ENCODE measurements around the gene PRMT1.

Gene PRMT1

GRCh38 chr19:49665036-49665350, 12.1 kb upstream of the PRMT1 start:
- H3K9me2 ChIP-seq (ENCODE audit: low read depth, low read length) = no peaks in the 10 kb centered on the region
- H3K27me3 ChIP-seq (ENCODE audit: insufficient read depth, low read length) = no peaks in the 10 kb centered on the region
- H3F3A ChIP-seq (ENCODE audit: insufficient read depth, low read length) = no peaks in the 10 kb centered on the region
- peak overlapping the region; percentile 83 for H3K27ac ChIP-seq (ENCODE audit: low read depth, low read length, poor library complexity, severe bottlenecking)
- H3K4me1 ChIP-seq (ENCODE audit: insufficient read depth, low read length, severe bottlenecking) = peaks cover 23% of the 10 kb centered on the region
- no peak overlapping the region for H2AFZ ChIP-seq (ENCODE audit: low read length)
- TF ChIP-seq CTCF (IDR thresholded peaks at IDR 0.05; ENCODE audit: low read length) (no peak), EZH2 (IDR thresholded peaks at IDR 0.05; ENCODE audit: borderline replicate concordance, low read length) (no peak)
- H3K4me2 ChIP-seq (ENCODE audit: low read length) = peak overlapping the region; percentile 80
- 0 out of 2 replicates have a peak, but pooled peaks cover 5% of the 10 kb centered on the region for H3K79me2 ChIP-seq (ENCODE audit: insufficient read depth, low read length)
- no peaks in the 10 kb centered on the region for H4K20me1 ChIP-seq (ENCODE audit: insufficient read depth, low read length)
- peaks cover 49% of the 10 kb centered on the region for H3K36me3 ChIP-seq (ENCODE audit: insufficient read depth, low read length)
- H3K9ac ChIP-seq (ENCODE audit: low read length) = peak overlapping the region; percentile 91
- peak overlapping the region; percentile 83 for H3K4me3 ChIP-seq (ENCODE audit: low read depth, low read length, poor library complexity, severe bottlenecking)
- no peaks in the 10 kb centered on the region for H3K9me3 ChIP-seq (ENCODE audit: low read length)

GRCh38 chr19:49665351-49666119, 11.5 kb upstream of the PRMT1 start, which contains the start of the genes BCL2L12 and IRF3:
Gene BCL2L12 (plus strand): TSS chr19:49665933. CDS start chr19:49666693, 760 bp downstream.
Gene IRF3 (minus strand): TSS chr19:49665857. CDS start chr19:49664838, 1,019 bp downstream.
- no peaks in the 10 kb centered on the region for H3K9me3 ChIP-seq (ENCODE audit: low read length)
- no peaks in the 10 kb centered on the region for H3K9me2 ChIP-seq (ENCODE audit: low read depth, low read length)
- H3K4me2 ChIP-seq (ENCODE audit: low read length) = peak within 1 kb of the TSS; percentile 80
- no peaks in the 10 kb centered on the region for H3K27me3 ChIP-seq (ENCODE audit: insufficient read depth, low read length)
- H3F3A ChIP-seq (ENCODE audit: insufficient read depth, low read length) = no peaks in the 10 kb centered on the region
- peak within 1 kb of the TSS; percentile 83 for H3K4me3 ChIP-seq (ENCODE audit: low read depth, low read length, poor library complexity, severe bottlenecking)
- H3K27ac ChIP-seq (ENCODE audit: low read depth, low read length, poor library complexity, severe bottlenecking) = peak within 1 kb of the TSS; percentile 83
- 0 out of 2 replicates have a peak, but pooled peaks cover 5% of the 10 kb centered on the region for H3K79me2 ChIP-seq (ENCODE audit: insufficient read depth, low read length)
- H3K36me3 ChIP-seq (ENCODE audit: insufficient read depth, low read length) = peaks cover 48% of the 10 kb centered on the region
- H2AFZ ChIP-seq (ENCODE audit: low read length) = no peak within 1 kb of the TSS
- peaks cover 23% of the 10 kb centered on the region for H3K4me1 ChIP-seq (ENCODE audit: insufficient read depth, low read length, severe bottlenecking)
- no peak for TF ChIP-seq CTCF (IDR thresholded peaks at IDR 0.05; ENCODE audit: low read length)
- no peak for TF ChIP-seq EZH2 (IDR thresholded peaks at IDR 0.05; ENCODE audit: borderline replicate concordance, low read length)
- H4K20me1 ChIP-seq (ENCODE audit: insufficient read depth, low read length) = no peaks in the 10 kb centered on the region
- H3K9ac ChIP-seq (ENCODE audit: low read length) = peak within 1 kb of the TSS; percentile 91

GRCh38 chr19:49666120-49666444, 11.0 kb upstream of the PRMT1 start:
- Histone ChIP-seq H3K79me2 (ENCODE audit: insufficient read depth, low read length) (0 out of 2 replicates have a peak, but pooled peaks cover 5% of the 10 kb centered on the region), H2AFZ (ENCODE audit: low read length) (no peak overlapping the region), H3K4me3 (ENCODE audit: low read depth, low read length, poor library complexity, severe bottlenecking) (peak overlapping the region; percentile 83), H3F3A (ENCODE audit: insufficient read depth, low read length) (no peaks in the 10 kb centered on the region), H3K9me3 (ENCODE audit: low read length) (no peaks in the 10 kb centered on the region), H4K20me1 (ENCODE audit: insufficient read depth, low read length) (no peaks in the 10 kb centered on the region), H3K27me3 (ENCODE audit: insufficient read depth, low read length) (no peaks in the 10 kb centered on the region), H3K4me1 (ENCODE audit: insufficient read depth, low read length, severe bottlenecking) (peaks cover 23% of the 10 kb centered on the region), H3K4me2 (ENCODE audit: low read length) (peak overlapping the region; percentile 80), H3K36me3 (ENCODE audit: insufficient read depth, low read length) (peaks cover 45% of the 10 kb centered on the region), H3K27ac (ENCODE audit: low read depth, low read length, poor library complexity, severe bottlenecking) (peak overlapping the region; percentile 83), H3K9me2 (ENCODE audit: low read depth, low read length) (no peaks in the 10 kb centered on the region), H3K9ac (ENCODE audit: low read length) (peak overlapping the region; percentile 91)
- TF ChIP-seq CTCF (IDR thresholded peaks at IDR 0.05; ENCODE audit: low read length) (no peak), EZH2 (IDR thresholded peaks at IDR 0.05; ENCODE audit: borderline replicate concordance, low read length) (no peak)

Measured in OCI-LY1 (cell line).